Memory B cell (primary cell): ENCODE data around the gene PDE6A.
"Not testable (repeated sequence)": the region's sequence is repeated elsewhere in the genome, so short reads cannot be mapped to it uniquely, and the experiment has no call there.

ENCODE experiments used
- ATAC-seq: fragments of 150-1000 bp; cut with Tn5 transposase; 2 replicates; pipeline ENCODE4 v1.10.0; 2021; ENCODE audit warnings: low read depth, mild to moderate bottlenecking, moderate library complexity
- DNase-seq, 2 donors: peaks; one replicate each; pipeline ENCODE4 v3.0.0; 2022; ENCODE audit warnings: low spot score in 2 of 2
- H3K27ac Mint-ChIP-seq: one replicate; pipeline ENCODE4 v1.8.0; 2022; ENCODE audit warnings: mild to moderate bottlenecking, moderate library complexity, mixed read lengths
- H3K27me3 Mint-ChIP-seq: one replicate; pipeline ENCODE4 v1.8.0; 2022; ENCODE audit warnings: mixed read lengths
- H3K36me3 Mint-ChIP-seq: one replicate; pipeline ENCODE4 v1.8.0; 2022; ENCODE audit warnings: mild to moderate bottlenecking, mixed read lengths
- H3K4me1 Mint-ChIP-seq: one replicate; pipeline ENCODE4 v1.8.0; 2022; ENCODE audit warnings: mixed read lengths
- H3K4me3 Mint-ChIP-seq: one replicate; pipeline ENCODE4 v1.8.0; 2022; ENCODE audit warnings: mild to moderate bottlenecking, moderate library complexity, mixed read lengths
- H3K9me3 Mint-ChIP-seq: one replicate; pipeline ENCODE4 v1.8.0; 2022; ENCODE audit warnings: mixed read lengths

Gene PDE6A

DNA sequence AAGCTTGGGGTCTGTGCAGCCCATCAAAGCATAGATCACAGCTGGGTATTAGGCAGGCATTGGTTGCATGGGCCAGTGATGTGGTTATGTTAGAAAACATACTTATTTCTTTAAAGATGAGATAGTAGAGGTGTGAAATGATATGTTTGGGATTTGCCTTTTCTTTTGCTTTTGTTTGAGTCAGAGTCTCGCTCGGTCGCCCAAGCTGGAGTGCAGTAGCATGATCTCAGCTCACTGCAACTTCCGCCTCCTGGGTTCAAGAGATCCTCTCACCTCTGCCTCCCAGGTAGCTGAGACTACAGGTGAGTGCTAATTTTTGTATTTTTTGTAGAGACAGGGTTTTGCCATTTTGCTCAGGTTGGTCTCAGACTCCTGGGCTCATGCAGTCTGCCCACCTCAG is 84.8 kb downstream of the PDE6A start:
- Mint-ChIP-seq H3K27ac (no peak overlapping the region), H3K4me1 (peaks cover 7% of the 10 kb centered on the region), H3K4me3 (no peak overlapping the region), H3K36me3 (no peaks in the 10 kb centered on the region), H3K27me3 (no peaks in the 10 kb centered on the region), H3K9me3 (no peaks in the 10 kb centered on the region)
- ATAC-seq (no peak), DNase-seq (no peak)

DNA sequence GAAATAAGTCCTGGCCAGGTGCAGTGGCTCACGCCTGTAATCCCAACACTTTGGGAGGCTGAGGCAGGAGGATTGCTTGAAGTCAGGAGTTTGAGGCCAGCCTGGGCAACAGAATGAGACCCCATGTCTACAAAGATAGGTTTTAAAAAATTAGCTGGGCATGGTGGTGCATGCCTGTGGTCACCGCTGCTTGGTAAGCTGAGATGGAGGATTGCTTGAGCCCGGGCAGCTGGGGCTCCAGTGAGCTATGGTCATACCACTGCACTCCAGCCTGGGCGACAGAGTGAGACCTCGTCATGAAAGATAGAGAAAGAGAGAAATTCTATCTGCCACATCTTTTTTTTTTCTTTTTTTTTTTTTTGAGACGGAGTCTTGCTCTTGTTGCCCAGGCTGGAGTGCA is 86.1 kb downstream of the PDE6A start:
- not testable (repeated sequence) for ATAC-seq, H3K4me3 Mint-ChIP-seq, H3K27me3 Mint-ChIP-seq, H3K27ac Mint-ChIP-seq, DNase-seq, H3K4me1 Mint-ChIP-seq, H3K9me3 Mint-ChIP-seq, H3K36me3 Mint-ChIP-seq

DNA sequence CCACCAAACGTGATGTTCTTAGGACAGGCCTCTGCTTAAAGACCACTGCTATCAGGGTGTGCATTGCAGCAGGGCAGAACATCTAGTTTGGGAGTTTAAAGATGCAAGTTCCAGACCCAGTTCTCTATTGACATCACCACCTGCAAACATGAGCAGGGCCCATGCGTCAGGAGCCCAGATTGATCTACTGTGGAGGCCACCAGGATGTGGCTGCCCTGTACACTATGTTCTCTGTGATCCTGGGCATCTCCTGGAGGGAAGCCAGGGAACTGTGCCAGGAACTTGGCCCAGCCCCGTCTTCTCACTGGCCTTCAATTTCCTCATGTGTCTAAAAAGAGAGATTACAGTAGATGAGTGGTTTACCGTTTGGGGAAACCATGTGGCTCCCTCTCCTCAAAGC is 87.1 kb downstream of the PDE6A start:
- ATAC-seq (no peak), DNase-seq (no peak)
- Mint-ChIP-seq H3K4me1 (peaks cover 7% of the 10 kb centered on the region), H3K27ac (no peak overlapping the region), H3K36me3 (no peaks in the 10 kb centered on the region), H3K4me3 (no peak overlapping the region), H3K9me3 (no peaks in the 10 kb centered on the region), H3K27me3 (no peaks in the 10 kb centered on the region)

DNA sequence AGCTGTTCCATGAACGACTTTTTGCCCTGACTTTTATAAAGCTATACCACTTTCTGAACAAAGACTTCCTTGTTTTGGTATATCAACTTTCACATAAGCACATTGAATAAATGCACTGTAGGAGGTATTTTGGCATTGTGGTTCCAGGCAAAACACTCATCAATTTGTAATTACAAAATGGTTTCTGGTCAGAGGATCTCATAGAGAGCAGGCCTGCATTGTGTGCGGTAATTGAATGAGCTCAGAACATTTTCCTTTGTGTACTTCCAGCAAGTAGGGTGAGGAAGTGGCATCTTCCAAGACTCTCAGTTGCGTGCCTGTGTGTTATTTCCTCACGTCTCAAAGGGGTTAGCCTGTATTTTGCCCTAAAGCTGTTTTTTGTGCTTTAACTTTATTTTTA is 89.2 kb downstream of the PDE6A start:
- no peaks in the 10 kb centered on the region for H3K27me3 Mint-ChIP-seq
- no peak overlapping the region for H3K27ac Mint-ChIP-seq
- H3K4me1 Mint-ChIP-seq: no peaks in the 10 kb centered on the region
- H3K9me3 Mint-ChIP-seq: no peaks in the 10 kb centered on the region
- DNase-seq (no peak), ATAC-seq (no peak)
- no peaks in the 10 kb centered on the region for H3K36me3 Mint-ChIP-seq
- no peak overlapping the region for H3K4me3 Mint-ChIP-seq

DNA sequence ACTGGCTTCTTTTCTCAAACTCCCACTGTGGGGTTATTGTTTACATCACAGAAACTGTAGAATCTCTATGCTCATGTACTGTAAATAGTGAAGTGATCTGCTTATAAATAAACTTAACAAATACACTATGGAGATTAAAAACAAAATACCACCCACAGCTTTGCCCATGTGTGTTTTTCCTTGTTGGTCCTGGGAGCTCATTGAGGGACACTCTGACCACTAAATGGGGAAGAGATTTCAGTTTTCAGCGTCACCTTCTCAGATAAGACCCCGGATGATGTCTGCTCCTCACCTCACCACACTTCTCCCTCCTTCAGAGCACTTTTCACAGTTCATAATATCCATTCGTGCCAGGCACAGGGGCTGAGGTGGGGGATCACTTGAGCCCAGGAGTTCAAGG is 89.7 kb downstream of the PDE6A start:
- Mint-ChIP-seq H3K27ac (no peak overlapping the region), H3K9me3 (no peaks in the 10 kb centered on the region), H3K27me3 (no peaks in the 10 kb centered on the region), H3K4me1 (no peaks in the 10 kb centered on the region), H3K4me3 (no peak overlapping the region), H3K36me3 (no peaks in the 10 kb centered on the region)
- no peak for DNase-seq
- ATAC-seq: no peak

DNA sequence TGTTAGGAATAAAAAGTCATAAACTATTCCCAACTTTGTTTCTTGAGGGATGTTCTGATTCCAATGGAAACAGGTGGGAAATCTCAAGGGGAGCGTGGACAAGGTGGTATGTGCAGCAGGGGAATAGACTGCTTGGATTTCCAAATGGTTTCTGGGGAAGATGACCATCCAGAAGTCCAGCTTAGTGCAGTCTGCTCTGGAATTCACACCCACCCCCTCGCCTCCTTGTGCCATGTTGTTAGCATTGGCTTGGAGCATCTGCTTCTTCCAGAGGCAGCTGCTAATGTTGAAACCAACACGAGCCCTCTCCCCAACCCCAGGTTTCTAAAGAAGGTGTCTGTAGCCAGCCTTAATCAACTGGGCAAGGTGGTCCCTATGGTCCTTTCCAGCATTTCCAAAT is 90.9 kb downstream of the PDE6A start:
- Mint-ChIP-seq H3K9me3 (no peaks in the 10 kb centered on the region), H3K27me3 (no peaks in the 10 kb centered on the region), H3K4me1 (no peaks in the 10 kb centered on the region), H3K36me3 (peaks cover 5% of the 10 kb centered on the region), H3K4me3 (no peak overlapping the region), H3K27ac (no peak overlapping the region)
- DNase-seq (no peak), ATAC-seq (no peak)

DNA sequence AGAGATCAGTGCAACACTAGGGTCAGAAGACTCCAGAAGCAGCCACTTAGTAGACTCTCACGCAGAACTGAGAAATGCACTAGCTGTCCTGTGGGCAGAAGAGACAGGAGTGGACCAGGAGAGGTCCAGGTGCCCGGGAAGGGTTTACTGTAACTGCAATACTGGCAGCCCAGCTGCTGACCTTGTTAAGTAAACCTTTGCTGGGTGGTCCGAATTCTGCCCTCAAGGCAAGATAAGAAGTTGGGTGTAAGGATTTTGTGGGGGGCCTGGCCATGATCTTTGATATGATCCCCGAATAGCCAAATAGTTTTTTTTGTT is 91.3 kb downstream of the PDE6A start:
- no peak overlapping the region for H3K27ac Mint-ChIP-seq
- peaks cover 8% of the 10 kb centered on the region for H3K36me3 Mint-ChIP-seq
- H3K9me3 Mint-ChIP-seq: no peaks in the 10 kb centered on the region
- no peaks in the 10 kb centered on the region for H3K27me3 Mint-ChIP-seq
- DNase-seq: no peak
- no peak for ATAC-seq
- H3K4me3 Mint-ChIP-seq: no peak overlapping the region
- no peaks in the 10 kb centered on the region for H3K4me1 Mint-ChIP-seq

DNA sequence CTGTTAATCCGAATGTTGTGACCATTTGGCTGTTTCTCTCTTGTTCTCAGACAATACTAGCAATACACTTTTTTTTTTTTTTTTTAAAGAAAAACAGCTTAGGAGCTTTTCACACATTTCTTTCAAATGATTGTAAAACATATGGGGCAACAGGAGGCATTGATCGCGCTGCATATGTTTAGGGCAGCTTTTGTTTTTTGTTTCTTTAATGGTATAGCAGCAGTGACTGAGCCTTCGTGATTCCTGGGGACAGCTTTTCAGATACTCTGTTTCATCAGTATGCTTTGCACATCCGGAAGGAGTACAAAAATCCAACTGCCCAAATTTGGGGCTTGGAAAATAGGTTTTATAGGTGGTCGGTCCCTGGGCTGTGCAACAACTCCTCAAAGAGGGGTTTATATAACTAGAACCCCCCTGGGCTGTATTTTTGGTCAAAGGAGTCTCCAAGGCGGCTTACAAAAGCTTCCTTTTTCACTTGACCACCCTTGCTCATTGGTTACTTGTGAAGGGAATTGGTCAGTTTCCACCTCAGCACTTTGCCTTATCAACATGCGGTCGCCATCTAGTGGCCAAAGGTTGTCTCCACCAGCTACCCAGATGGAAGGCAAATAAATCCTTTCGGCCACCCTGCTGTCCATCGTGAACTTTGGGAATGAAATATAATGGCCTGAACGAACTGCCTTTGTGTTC is 91.8 kb downstream of the PDE6A start:
- no peak overlapping the region for H3K27ac Mint-ChIP-seq
- no peaks in the 10 kb centered on the region for H3K4me1 Mint-ChIP-seq
- peaks cover 12% of the 10 kb centered on the region for H3K36me3 Mint-ChIP-seq
- no peaks in the 10 kb centered on the region for H3K9me3 Mint-ChIP-seq
- H3K4me3 Mint-ChIP-seq: no peak overlapping the region
- DNase-seq: peak; percentile 38 to 46
- peak; percentile 49 for ATAC-seq
- no peaks in the 10 kb centered on the region for H3K27me3 Mint-ChIP-seq

DNA sequence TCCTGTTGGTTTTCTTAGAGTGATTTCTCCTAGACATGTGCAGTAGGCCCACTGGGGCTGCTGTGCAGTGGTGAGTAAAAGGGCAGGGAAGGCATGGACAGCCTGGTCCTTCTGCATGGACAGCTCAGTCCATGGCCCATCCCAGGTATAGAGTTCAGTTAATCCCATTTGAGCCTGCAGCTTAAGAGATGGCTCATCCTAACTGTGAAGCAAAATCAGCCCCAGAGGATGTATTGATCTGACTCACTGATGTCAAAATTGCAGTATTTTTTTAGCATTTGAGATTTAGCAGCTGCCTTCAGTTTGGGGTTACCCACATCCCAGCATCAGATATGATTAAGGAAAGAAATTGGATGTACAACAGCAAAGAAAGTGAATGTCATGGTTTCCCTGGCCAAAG is 93.4 kb downstream of the PDE6A start:
- Mint-ChIP-seq H3K27me3 (no peaks in the 10 kb centered on the region), H3K9me3 (no peaks in the 10 kb centered on the region), H3K4me3 (no peak overlapping the region), H3K36me3 (peaks cover 27% of the 10 kb centered on the region), H3K4me1 (no peaks in the 10 kb centered on the region), H3K27ac (no peak overlapping the region)
- no peak for ATAC-seq
- no peak for DNase-seq

DNA sequence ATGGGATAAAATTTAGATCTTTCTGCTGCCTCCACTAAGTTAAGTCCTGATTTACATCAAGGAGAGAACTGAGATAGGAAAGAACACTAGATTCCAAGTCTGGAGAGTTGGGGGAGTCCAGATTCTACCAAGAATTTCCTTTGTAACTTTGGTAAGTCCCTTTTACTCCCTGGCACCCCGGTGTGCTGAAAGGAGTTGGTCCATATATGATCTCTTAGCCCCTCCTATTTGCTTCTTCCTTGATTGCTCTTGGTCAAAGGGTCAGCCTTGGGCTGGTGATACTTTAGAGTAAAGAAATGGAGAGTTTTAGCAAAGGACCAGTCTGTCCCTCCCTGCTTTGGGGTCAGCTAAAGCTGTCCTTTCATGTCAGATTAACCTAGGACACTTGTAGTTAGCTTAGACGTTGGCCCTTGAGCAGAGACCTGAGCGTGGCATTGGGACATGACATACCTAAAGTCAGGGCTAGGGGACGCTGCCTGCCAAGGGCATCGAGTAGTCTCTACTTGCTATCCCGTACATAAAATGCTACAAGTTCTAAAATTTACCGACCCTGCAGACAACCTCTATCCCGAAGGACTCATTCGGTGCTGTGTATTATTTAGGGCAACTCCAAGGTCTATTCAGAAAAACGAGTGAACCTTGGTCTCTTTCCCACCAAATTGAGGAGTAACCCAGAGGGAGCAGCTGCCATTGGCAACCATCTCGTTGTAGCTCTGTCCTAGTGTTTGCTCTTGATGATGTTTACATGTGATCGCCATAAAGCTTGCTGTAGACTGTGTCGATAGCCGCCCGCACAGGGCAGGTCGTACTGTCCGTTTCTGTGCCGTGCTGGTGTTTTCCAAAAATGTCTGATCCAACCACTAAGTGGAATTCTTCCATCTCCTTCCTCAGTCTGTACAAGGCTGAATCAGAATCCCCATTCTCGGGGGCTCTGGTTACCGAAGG is 94.4 kb downstream of the PDE6A start:
- Mint-ChIP-seq H3K27me3 (no peaks in the 10 kb centered on the region), H3K4me1 (no peaks in the 10 kb centered on the region), H3K9me3 (no peaks in the 10 kb centered on the region), H3K36me3 (peaks cover 35% of the 10 kb centered on the region), H3K4me3 (no peak overlapping the region), H3K27ac (no peak overlapping the region)
- ATAC-seq (no peak), DNase-seq (no peak)

DNA sequence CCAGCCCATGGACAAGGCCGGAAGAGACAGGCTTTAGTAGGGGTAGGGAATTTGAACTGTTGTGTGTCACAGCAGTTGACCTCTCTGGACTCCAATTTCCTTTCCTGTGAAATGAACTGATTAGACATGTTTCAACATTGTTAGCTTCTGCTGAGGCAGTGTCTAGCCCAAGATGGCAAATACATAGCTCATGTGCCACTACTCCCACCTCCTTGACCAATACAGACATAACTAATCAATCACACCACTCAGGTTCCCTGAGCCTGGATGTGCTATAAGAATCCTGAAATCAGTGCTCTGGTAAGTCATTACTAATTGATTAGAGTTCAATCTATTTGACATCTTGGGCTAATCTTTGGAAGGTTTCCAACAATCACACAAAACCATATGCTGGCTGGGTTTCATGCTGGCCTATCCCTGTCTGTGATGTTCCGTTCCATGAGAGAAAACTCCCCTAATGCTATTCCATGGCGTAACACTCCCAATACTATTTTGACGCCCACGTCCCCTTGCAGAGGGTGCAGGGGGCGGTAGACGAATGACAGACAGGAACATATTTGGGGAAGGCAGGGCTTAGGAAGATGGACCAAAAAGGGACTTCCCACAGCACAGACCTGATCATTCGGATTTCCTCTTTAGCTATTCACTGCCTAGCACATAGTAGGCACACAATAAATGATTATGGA is 95.2 kb downstream of the PDE6A start:
- Mint-ChIP-seq H3K4me3 (no peak overlapping the region), H3K4me1 (no peaks in the 10 kb centered on the region), H3K36me3 (peaks cover 38% of the 10 kb centered on the region), H3K9me3 (no peaks in the 10 kb centered on the region), H3K27me3 (no peaks in the 10 kb centered on the region), H3K27ac (no peak overlapping the region)
- no peak for DNase-seq
- no peak for ATAC-seq

DNA sequence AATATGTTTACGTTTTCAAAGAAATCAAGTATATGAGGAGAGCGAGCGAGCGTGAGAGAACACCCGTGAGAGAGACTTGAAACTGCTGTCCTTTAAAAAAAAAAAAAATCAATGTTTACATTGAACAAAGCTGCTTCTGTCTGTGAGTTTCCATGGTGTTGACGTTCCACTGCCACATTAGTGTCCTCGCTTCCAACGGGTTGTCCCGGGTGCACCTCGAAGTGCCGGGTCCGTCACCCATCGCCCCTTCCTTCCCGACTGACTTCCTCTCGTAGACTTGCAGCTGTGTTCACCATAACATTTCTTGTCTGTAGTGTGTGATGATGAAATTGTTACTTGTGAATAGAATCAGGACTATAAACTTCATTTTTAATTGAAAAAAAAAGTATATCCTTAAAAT is 97.0 kb downstream of the PDE6A start:
- ATAC-seq (no peak), DNase-seq (no peak)
- H3K4me3 Mint-ChIP-seq: no peak overlapping the region
- H3K36me3 Mint-ChIP-seq: peaks cover 42% of the 10 kb centered on the region
- H3K27me3 Mint-ChIP-seq: no peaks in the 10 kb centered on the region
- peak overlapping the region; percentile 7 for H3K27ac Mint-ChIP-seq
- no peaks in the 10 kb centered on the region for H3K9me3 Mint-ChIP-seq
- no peaks in the 10 kb centered on the region for H3K4me1 Mint-ChIP-seq

DNA sequence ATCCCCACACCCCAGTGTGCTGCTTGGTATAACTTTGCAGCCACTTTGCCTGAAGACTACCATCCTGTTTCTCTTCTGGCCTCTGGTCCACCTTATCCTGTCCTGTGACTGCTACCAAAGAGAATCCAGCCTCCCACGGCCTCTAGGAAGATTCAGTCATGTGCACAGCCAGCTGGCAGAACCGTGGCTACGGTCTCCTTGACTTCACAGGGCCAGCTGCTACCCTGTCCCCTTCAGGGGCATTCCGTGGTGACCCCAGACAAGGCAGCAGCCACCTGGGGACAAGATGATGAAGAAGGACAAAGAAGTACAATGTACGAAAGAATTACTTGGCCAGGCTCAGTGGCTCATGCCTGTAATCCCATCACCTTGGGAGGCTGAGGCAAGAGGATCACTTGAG is 98.6 kb downstream of the PDE6A start:
- H3K9me3 Mint-ChIP-seq: no peaks in the 10 kb centered on the region
- ATAC-seq: no peak
- DNase-seq: no peak
- no peak overlapping the region for H3K4me3 Mint-ChIP-seq
- H3K36me3 Mint-ChIP-seq: peaks cover 50% of the 10 kb centered on the region
- no peaks in the 10 kb centered on the region for H3K27me3 Mint-ChIP-seq
- H3K4me1 Mint-ChIP-seq: no peaks in the 10 kb centered on the region
- H3K27ac Mint-ChIP-seq: no peak overlapping the region

DNA sequence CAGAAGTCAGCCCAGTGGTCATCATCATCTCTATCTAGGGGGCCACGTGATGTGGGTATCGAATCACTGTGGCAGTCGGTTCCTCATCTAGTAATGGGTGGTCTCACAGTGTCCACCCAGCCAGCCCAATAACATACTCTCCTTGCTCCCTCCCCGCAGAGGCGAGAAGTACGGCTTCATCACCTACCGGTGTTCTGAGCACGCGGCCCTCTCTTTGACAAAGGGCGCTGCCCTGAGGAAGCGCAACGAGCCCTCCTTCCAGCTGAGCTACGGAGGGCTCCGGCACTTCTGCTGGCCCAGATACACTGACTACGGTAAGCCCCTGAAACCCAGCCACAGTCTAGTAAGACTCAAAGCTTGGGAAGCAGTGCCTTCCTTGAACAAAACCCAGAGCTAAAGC is 99.0 kb downstream of the PDE6A start:
- ATAC-seq: no peak
- no peak for DNase-seq
- no peak overlapping the region for H3K27ac Mint-ChIP-seq
- no peaks in the 10 kb centered on the region for H3K9me3 Mint-ChIP-seq
- H3K36me3 Mint-ChIP-seq: peaks cover 54% of the 10 kb centered on the region
- H3K27me3 Mint-ChIP-seq: no peaks in the 10 kb centered on the region
- no peaks in the 10 kb centered on the region for H3K4me1 Mint-ChIP-seq
- H3K4me3 Mint-ChIP-seq: no peak overlapping the region
